MM.1S (cell line): ENCODE results near the gene LYZL1.

Experiments used
- DNase-seq: peaks from one replicate; pipeline ENCODE4 v3.0.0-alpha.2; 2015
- H2AFZ ChIP-seq: fragments of 300-600 bp; sonication (generic); 2 replicates; pipeline ENCODE4 v1.6.0; 2016; ENCODE audit warnings: antibody characterized with exemption, low read length
- H3F3A ChIP-seq: fragments of 300-600 bp; sonication (generic); 2 replicates; pipeline ENCODE4 v1.6.1; 2016; ENCODE audit warnings: mild to moderate bottlenecking, antibody characterized with exemption, low read length, moderate library complexity, mixed read lengths; ENCODE audit not compliant: insufficient read depth
- H3K27ac ChIP-seq: fragments of 300-600 bp; sonication (generic); 2 replicates; pipeline ENCODE4 v1.5.1; 2016; ENCODE audit warnings: mild to moderate bottlenecking, low read length
- H3K27me3 ChIP-seq: fragments of 300-600 bp; sonication (generic); replicated peaks from 2 replicates; pipeline ENCODE4 v1.6.0; 2016; ENCODE audit warnings: low read length; ENCODE audit not compliant: insufficient read depth
- H3K36me3 ChIP-seq: fragments of 300-600 bp; sonication (generic); replicated peaks from 2 replicates; pipeline ENCODE4 v1.6.1; 2016; ENCODE audit warnings: mild to moderate bottlenecking, low read length, mixed read lengths; ENCODE audit not compliant: insufficient read depth
- H3K4me1 ChIP-seq: fragments of 300-600 bp; sonication (generic); 2 replicates; pipeline ENCODE4 v1.6.1; 2016; ENCODE audit warnings: low read length, mixed read lengths
- H3K4me2 ChIP-seq: fragments of 300-600 bp; sonication (generic); 2 replicates; pipeline ENCODE4 v1.6.0; 2016; ENCODE audit warnings: low read depth, low read length
- H3K4me3 ChIP-seq: fragments of 300-600 bp; sonication (generic); 2 replicates; pipeline ENCODE4 v1.5.1; 2016; ENCODE audit warnings: low read length, mixed read lengths
- H3K79me2 ChIP-seq: fragments of 300-600 bp; sonication (generic); 2 replicates; pipeline ENCODE4 v1.6.1; 2016; ENCODE audit warnings: mixed run types, low read length, mixed read lengths
- H3K9ac ChIP-seq: fragments of 300-600 bp; sonication (generic); 2 replicates; pipeline ENCODE4 v1.6.1; 2016; ENCODE audit warnings: low read length, mixed read lengths
- H3K9me2 ChIP-seq: fragments of 300-600 bp; sonication (generic); replicated peaks from 2 replicates; pipeline ENCODE4 v1.6.1; 2016; ENCODE audit warnings: mild to moderate bottlenecking, low read length, mixed read lengths; ENCODE audit not compliant: insufficient read depth
- H3K9me3 ChIP-seq: fragments of 300-600 bp; sonication (generic); replicated peaks from 2 replicates; pipeline ENCODE4 v1.6.1; 2016; ENCODE audit warnings: mild to moderate bottlenecking, low read length, mixed read lengths; ENCODE audit not compliant: insufficient read depth
- H4K20me1 ChIP-seq: fragments of 300-600 bp; sonication (generic); 2 replicates; pipeline ENCODE4 v1.6.1; 2016; ENCODE audit warnings: mild to moderate bottlenecking, low read length, moderate library complexity, mixed read lengths; ENCODE audit not compliant: insufficient read depth
- EZH2 ChIP-seq: fragments of 300-600 bp; sonication (generic); optimal IDR thresholded peaks from 2 replicates; pipeline ENCODE3; 2017; ENCODE audit warnings: low read depth, mild to moderate bottlenecking, antibody characterized with exemption, low read length, mixed read lengths
- EZH2phosphoT487 ChIP-seq: fragments of 300-600 bp; sonication (generic); IDR thresholded peaks from 2 replicates; pipeline ENCODE4 v1.6.1; 2018; ENCODE audit warnings: antibody characterized with exemption, low read length
- TF ChIP-seq, protein P1 (sequence below): fragments of 300-600 bp; sonication (generic); IDR thresholded peaks from 2 replicates; pipeline ENCODE4 v1.5.1; 2016; ENCODE audit warnings: antibody characterized with exemption, low read length, mixed read lengths

The LYZL1 gene

GRCh38 chr10:29315814-29316213, 26.9 kb downstream of the LYZL1 start:
- no peak for DNase-seq
- Histone ChIP-seq H3F3A (no peaks in the 10 kb centered on the region), H3K9ac (no peak overlapping the region), H3K9me2 (no peaks in the 10 kb centered on the region), H3K4me1 (no peaks in the 10 kb centered on the region), H3K36me3 (no peaks in the 10 kb centered on the region), H3K79me2 (no peaks in the 10 kb centered on the region), H3K27ac (no peak overlapping the region), H3K27me3 (no peaks in the 10 kb centered on the region), H3K4me3 (no peak overlapping the region), H2AFZ (no peak overlapping the region), H3K4me2 (no peak overlapping the region), H4K20me1 (no peaks in the 10 kb centered on the region), H3K9me3 (no peaks in the 10 kb centered on the region)
- TF ChIP-seq, protein P1, sequence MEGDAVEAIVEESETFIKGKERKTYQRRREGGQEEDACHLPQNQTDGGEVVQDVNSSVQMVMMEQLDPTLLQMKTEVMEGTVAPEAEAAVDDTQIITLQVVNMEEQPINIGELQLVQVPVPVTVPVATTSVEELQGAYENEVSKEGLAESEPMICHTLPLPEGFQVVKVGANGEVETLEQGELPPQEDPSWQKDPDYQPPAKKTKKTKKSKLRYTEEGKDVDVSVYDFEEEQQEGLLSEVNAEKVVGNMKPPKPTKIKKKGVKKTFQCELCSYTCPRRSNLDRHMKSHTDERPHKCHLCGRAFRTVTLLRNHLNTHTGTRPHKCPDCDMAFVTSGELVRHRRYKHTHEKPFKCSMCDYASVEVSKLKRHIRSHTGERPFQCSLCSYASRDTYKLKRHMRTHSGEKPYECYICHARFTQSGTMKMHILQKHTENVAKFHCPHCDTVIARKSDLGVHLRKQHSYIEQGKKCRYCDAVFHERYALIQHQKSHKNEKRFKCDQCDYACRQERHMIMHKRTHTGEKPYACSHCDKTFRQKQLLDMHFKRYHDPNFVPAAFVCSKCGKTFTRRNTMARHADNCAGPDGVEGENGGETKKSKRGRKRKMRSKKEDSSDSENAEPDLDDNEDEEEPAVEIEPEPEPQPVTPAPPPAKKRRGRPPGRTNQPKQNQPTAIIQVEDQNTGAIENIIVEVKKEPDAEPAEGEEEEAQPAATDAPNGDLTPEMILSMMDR = no peak
- TF ChIP-seq EZH2 (no peak), EZH2phosphoT487 (no peak)

DNA sequence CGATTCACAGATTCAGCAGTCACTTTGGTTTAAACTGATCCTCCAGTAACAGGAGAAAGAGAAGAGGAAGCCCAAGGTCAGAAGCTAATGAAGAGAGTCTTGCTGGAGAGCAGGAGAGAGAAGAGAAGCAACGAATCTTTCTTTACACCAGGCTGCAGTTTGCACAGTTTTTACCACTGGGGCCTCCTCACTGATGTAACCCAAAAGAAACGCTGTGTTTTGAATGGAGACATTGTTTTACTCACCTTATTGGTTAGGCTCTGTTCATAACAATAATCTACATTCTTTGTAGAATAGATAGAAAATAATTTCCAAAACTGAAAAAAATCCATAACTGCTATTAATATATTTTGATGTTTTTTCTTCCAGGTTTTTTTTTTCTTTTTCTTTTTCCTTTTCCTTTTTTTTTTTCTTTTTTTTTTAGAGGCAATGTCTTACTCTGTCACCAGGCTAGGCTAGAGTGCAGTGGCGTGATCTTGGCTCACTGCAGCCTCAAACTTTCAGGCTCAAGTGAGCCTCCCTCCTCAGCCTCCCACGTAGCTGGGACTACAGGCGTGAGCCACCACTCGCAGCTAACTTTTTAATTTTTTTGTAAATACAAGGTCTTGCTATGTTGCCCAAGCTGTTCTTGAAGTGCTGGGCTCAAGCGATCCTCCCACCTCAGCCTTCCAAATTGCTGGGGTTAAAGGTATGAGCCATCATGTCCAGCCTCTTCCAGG, 27.6 kb downstream of the LYZL1 start:
- no peaks in the 10 kb centered on the region for H3K36me3 ChIP-seq
- DNase-seq = no peak
- H2AFZ ChIP-seq = no peak overlapping the region
- H3K4me2 ChIP-seq = no peak overlapping the region
- no peaks in the 10 kb centered on the region for H4K20me1 ChIP-seq
- H3K79me2 ChIP-seq = no peaks in the 10 kb centered on the region
- TF ChIP-seq, protein P1 = no peak
- TF ChIP-seq EZH2 (no peak), EZH2phosphoT487 (no peak)
- H3K9me2 ChIP-seq = no peaks in the 10 kb centered on the region
- H3K27ac ChIP-seq = no peak overlapping the region
- no peaks in the 10 kb centered on the region for H3K9me3 ChIP-seq
- H3K27me3 ChIP-seq = no peaks in the 10 kb centered on the region
- H3K9ac ChIP-seq = no peak overlapping the region
- H3K4me1 ChIP-seq = no peaks in the 10 kb centered on the region
- H3K4me3 ChIP-seq = no peak overlapping the region
- no peaks in the 10 kb centered on the region for H3F3A ChIP-seq

GRCh38 chr10:29317027-29317420, 28.2 kb downstream of the LYZL1 start:
- Histone ChIP-seq H3K9ac (no peak overlapping the region), H3K9me2 (no peaks in the 10 kb centered on the region), H3K4me3 (no peak overlapping the region), H3K27ac (no peak overlapping the region), H3F3A (no peaks in the 10 kb centered on the region), H2AFZ (no peak overlapping the region), H4K20me1 (no peaks in the 10 kb centered on the region), H3K27me3 (no peaks in the 10 kb centered on the region), H3K79me2 (no peaks in the 10 kb centered on the region), H3K4me2 (no peak overlapping the region), H3K9me3 (no peaks in the 10 kb centered on the region), H3K4me1 (no peaks in the 10 kb centered on the region), H3K36me3 (no peaks in the 10 kb centered on the region)
- DNase-seq = no peak
- TF ChIP-seq EZH2 = no peak
- TF ChIP-seq, protein P1 = no peak
- no peak for TF ChIP-seq EZH2phosphoT487
